HG03575 (cell line): ENCODE data around the gene MTCH1.
"Not testable (repeated sequence)": the region's sequence is repeated elsewhere in the genome, so short reads cannot be mapped to it uniquely, and the experiment has no call there.

Source experiments
- ATAC-seq: cut with Tn5 transposase; IDR thresholded peaks from one replicate; pipeline ENCODE4 v1.9.1; 2021; ENCODE audit not compliant: unreplicated experiment, insufficient number of reproducible peaks, low FRiP score; ENCODE audit errors: extremely low read depth

MTCH1 gene

GRCh38 chr6:36959555-36960250, 26.3 kb downstream of the MTCH1 start:
- ATAC-seq = no peak

GRCh38 chr6:36958775-36959554, 27.0 kb downstream of the MTCH1 start:
- no peak for ATAC-seq

- no peak for ATAC-seq
Measured at GRCh38 chr6:36957773-36958271, 28.2 kb downstream of the MTCH1 start.

GRCh38 chr6:36956446-36956820, 29.6 kb downstream of the MTCH1 start:
- ATAC-seq = no peak

GRCh38 chr6:36955671-36956445, 30.1 kb downstream of the MTCH1 start:
- ATAC-seq = no peak

- no peak for ATAC-seq
Measured at GRCh38 chr6:36955136-36955535, 30.9 kb downstream of the MTCH1 start.

GRCh38 chr6:36954262-36954931, 31.6 kb downstream of the MTCH1 start, which contains the start of gene PI16:
PI16 (plus strand) TSS chr6:36954738; CDS start chr6:36954761, 23 bp downstream.
- no peak for ATAC-seq

GRCh38 chr6:36953931-36954261, 32.1 kb downstream of the MTCH1 start:
- ATAC-seq = no peak

- ATAC-seq = no peak
Measured at GRCh38 chr6:36949636-36950035, 36.4 kb downstream of the MTCH1 start.

GRCh38 chr6:36949076-36949475, 36.9 kb downstream of the MTCH1 start:
- not testable (repeated sequence) for ATAC-seq

GRCh38 chr6:36947570-36948351, 38.2 kb downstream of the MTCH1 start:
- ATAC-seq = no peak

GRCh38 chr6:36946526-36946925, 39.5 kb downstream of the MTCH1 start:
- no peak for ATAC-seq

GRCh38 chr6:36945301-36945700, 40.7 kb downstream of the MTCH1 start:
- ATAC-seq = no peak

GRCh38 chr6:36944650-36945049, 41.3 kb downstream of the MTCH1 start:
- ATAC-seq = no peak

- ATAC-seq = not testable (repeated sequence)
Measured at GRCh38 chr6:36942329-36942728, 43.7 kb downstream of the MTCH1 start.

- not testable (repeated sequence) for ATAC-seq
Measured at GRCh38 chr6:36941561-36941960, 44.4 kb downstream of the MTCH1 start.

GRCh38 chr6:36940027-36940426, 46.0 kb downstream of the MTCH1 start:
- ATAC-seq = no peak

- not testable (repeated sequence) for ATAC-seq
Measured at GRCh38 chr6:36939005-36939404, 47.0 kb downstream of the MTCH1 start.
